Choroid plexus epithelial cell (primary cell): ENCODE data around the gene ADGRE2.

ENCODE experiments used
- DNase-seq: peaks from one replicate; pipeline ENCODE4 v3.0.0-alpha.2; 2010; ENCODE audit warnings: low read depth
- H3K4me3 ChIP-seq: 2 replicates; pipeline ENCODE4 v1.5.1; 2011; ENCODE audit warnings: low read depth, mild to moderate bottlenecking, control low read depth, low read length, moderate library complexity
- CTCF ChIP-seq: conservative IDR thresholded peaks from 2 replicates; pipeline ENCODE4 v1.5.1; 2011; ENCODE audit warnings: low read depth, mild to moderate bottlenecking, control low read depth, inconsistent platforms, low read length, moderate library complexity

The ADGRE2 gene

GRCh38 chr19:14735915-14736314 lies 42.4 kb downstream of the ADGRE2 start:
- DNase-seq, result no peak
- no peak for TF ChIP-seq CTCF
- no peak overlapping the region for H3K4me3 ChIP-seq

GRCh38 chr19:14733574-14733973 lies 44.8 kb downstream of the ADGRE2 start:
- TF ChIP-seq CTCF, result no peak
- no peak for DNase-seq

GRCh38 chr19:14732510-14732909 lies 45.9 kb downstream of the ADGRE2 start:
- no peak for TF ChIP-seq CTCF
- no peak for DNase-seq
- H3K4me3 ChIP-seq, result no peak overlapping the region

More at GRCh38 chr19:14733574-14733973, 44.8 kb downstream of the ADGRE2 start:
- H3K4me3 ChIP-seq, result no peak overlapping the region

- DNase-seq, result peak; percentile 14
- H3K4me3 ChIP-seq, result peak overlapping the region; percentile 14
- TF ChIP-seq CTCF, result no peak
These were observed 47.2 kb downstream of the ADGRE2 start for GRCh38 chr19:14731200-14731599.

- no peak for TF ChIP-seq CTCF
- H3K4me3 ChIP-seq, result no peak overlapping the region
- no peak for DNase-seq
These were observed 49.8 kb downstream of the ADGRE2 start for GRCh38 chr19:14728595-14728994.

- no peak overlapping the region for H3K4me3 ChIP-seq
- DNase-seq, result no peak
- TF ChIP-seq CTCF, result no peak
These were observed 56.2 kb downstream of the ADGRE2 start for GRCh38 chr19:14722127-14722526.

- no peak for TF ChIP-seq CTCF
- H3K4me3 ChIP-seq, result no peak overlapping the region
- no peak for DNase-seq
These were observed 59.2 kb downstream of the ADGRE2 start for GRCh38 chr19:14719162-14719561.
